ENCODE results near the gene FAM222B.
"Not testable (repeated sequence)": the region's sequence is repeated elsewhere in the genome, so short reads cannot be mapped to it uniquely, and the experiment has no call there.

Gene FAM222B

GRCh38 chr17:28839221-28839620 lies 3.4 kb downstream of the FAM222B start:
- no peak for DNase-seq (ENCODE audit: low read depth)

- DNase-seq (ENCODE audit: low read depth) = not testable (repeated sequence)
These were observed 6.0 kb downstream of the FAM222B start for GRCh38 chr17:28836541-28836940.

GRCh38 chr17:28834420-28834819 lies 8.2 kb downstream of the FAM222B start:
- no peak for DNase-seq (ENCODE audit: low read depth)

- no peak for DNase-seq (ENCODE audit: low read depth)
These were observed 14.1 kb downstream of the FAM222B start for GRCh38 chr17:28828294-28829040.

GRCh38 chr17:28827672-28828071 lies 14.9 kb downstream of the FAM222B start:
- no peak for DNase-seq (ENCODE audit: low read depth)

GRCh38 chr17:28819582-28819981 lies 23.0 kb downstream of the FAM222B start:
- no peak for DNase-seq (ENCODE audit: low read depth)

GRCh38 chr17:28818819-28819221 lies 23.8 kb downstream of the FAM222B start:
- DNase-seq (ENCODE audit: low read depth) = no peak

GRCh38 chr17:28816540-28816939 lies 26.1 kb downstream of the FAM222B start:
- DNase-seq (ENCODE audit: low read depth) = no peak

GRCh38 chr17:28812748-28813377 lies 29.7 kb downstream of the FAM222B start:
- DNase-seq (ENCODE audit: low read depth) = peak; percentile 65

GRCh38 chr17:28812091-28812747 lies 30.4 kb downstream of the FAM222B start:
- DNase-seq (ENCODE audit: low read depth) = peak; percentile 98

- peak; percentile 54 for DNase-seq (ENCODE audit: low read depth)
These were observed 30.9 kb downstream of the FAM222B start for GRCh38 chr17:28811651-28812090.

- DNase-seq (ENCODE audit: low read depth) = peak; percentile 20
These were observed 32.2 kb downstream of the FAM222B start for GRCh38 chr17:28810437-28810836.

- peak; percentile 90 for DNase-seq (ENCODE audit: low read depth)
These were observed 34.5 kb downstream of the FAM222B start for GRCh38 chr17:28807925-28808634.

GRCh38 chr17:28796062-28796461 lies 46.5 kb downstream of the FAM222B start:
- no peak for DNase-seq (ENCODE audit: low read depth)

- DNase-seq (ENCODE audit: low read depth) = not testable (repeated sequence)
These were observed 47.6 kb downstream of the FAM222B start for GRCh38 chr17:28794846-28795441.

GRCh38 chr17:28792877-28793661 lies 49.5 kb downstream of the FAM222B start:
- peak; percentile 13 for DNase-seq (ENCODE audit: low read depth)

- DNase-seq (ENCODE audit: low read depth) = no peak
These were observed 54.5 kb downstream of the FAM222B start for GRCh38 chr17:28788100-28788499.

GRCh38 chr17:28783161-28783560 lies 59.4 kb downstream of the FAM222B start:
- no peak for DNase-seq (ENCODE audit: low read depth)

GRCh38 chr17:28779601-28780000 lies 63.0 kb downstream of the FAM222B start:
- DNase-seq (ENCODE audit: low read depth) = not testable (repeated sequence)

- no peak for DNase-seq (ENCODE audit: low read depth)
These were observed 65.4 kb downstream of the FAM222B start for GRCh38 chr17:28777178-28777577.

GRCh38 chr17:28774206-28774605 lies 68.4 kb downstream of the FAM222B start:
- no peak for DNase-seq (ENCODE audit: low read depth)

All from ELR (cell line).